ENCODE measurements around the gene VKORC1L1. TPM values are rescaled to one million over a fixed set of nuclear protein-coding genes. Genes with fewer than 3 reads are reported as not detected.
"Not testable (repeated sequence)": the region's sequence is repeated elsewhere in the genome, so short reads cannot be mapped to it uniquely, and the experiment has no call there.

The VKORC1L1 gene
- total RNA-seq, 4 donors from 2014 or later = 16.0 to 25.8 (median 22.2) TPM

DNA sequence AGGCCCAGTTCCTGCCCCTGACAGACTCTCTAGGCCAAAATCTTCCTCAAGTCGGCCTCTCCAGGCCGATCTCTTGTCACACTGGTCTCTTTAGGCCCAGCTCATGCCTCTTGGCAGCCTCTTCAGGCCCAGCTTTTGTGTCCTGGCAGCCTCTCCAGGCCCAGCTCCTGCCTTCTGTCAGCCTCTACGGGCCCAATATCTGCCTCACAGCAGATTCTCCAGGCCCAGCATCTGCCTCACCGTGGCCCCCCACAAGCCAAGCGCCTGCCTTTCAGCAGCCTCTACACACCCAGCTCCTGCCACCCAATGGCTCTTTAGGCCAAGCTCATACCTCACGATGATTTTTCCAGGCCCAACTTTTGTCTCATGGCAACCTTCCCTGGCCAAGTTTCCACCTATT is 33.0 kb upstream of the VKORC1L1 start:
- H3K36me3 ChIP-seq = no peaks in the 10 kb centered on the region
- H3K27me3 ChIP-seq = no peaks in the 10 kb centered on the region
- TF ChIP-seq CTCF (IDR thresholded peaks at IDR 0.05) (no peak), POLR2A (IDR thresholded peaks at IDR 0.05) (no peak), POLR2AphosphoS5 (IDR thresholded peaks at IDR 0.05) (no peak), EP300 (IDR thresholded peaks at IDR 0.05; ENCODE audit: low read depth) (no peak)
- intact Hi-C loops (cut with DNase I; ENCODE audit: low total_unique reads) = no loop called here
- H3K27ac ChIP-seq = no peak overlapping the region
- no peaks in the 10 kb centered on the region for H3K4me1 ChIP-seq
- 90 to 100% methylated on average over 1 to 6 of the region's 6 CpGs for WGBS, 2 donors (ENCODE audit: low coverage in 1 of 2)
- no peak for DNase-seq
- in situ Hi-C loops (cut with MboI; ENCODE audit: low pct_ligation_motif_present in 1 of 4, low pct_unique_long_range_greater_than_20kb in 1 of 4, low sequenced_read_pairs in 3 of 4) = no loop called here
- no peaks in the 10 kb centered on the region for H3K9me3 ChIP-seq
- H3K4me3 ChIP-seq = no peak overlapping the region

DNA sequence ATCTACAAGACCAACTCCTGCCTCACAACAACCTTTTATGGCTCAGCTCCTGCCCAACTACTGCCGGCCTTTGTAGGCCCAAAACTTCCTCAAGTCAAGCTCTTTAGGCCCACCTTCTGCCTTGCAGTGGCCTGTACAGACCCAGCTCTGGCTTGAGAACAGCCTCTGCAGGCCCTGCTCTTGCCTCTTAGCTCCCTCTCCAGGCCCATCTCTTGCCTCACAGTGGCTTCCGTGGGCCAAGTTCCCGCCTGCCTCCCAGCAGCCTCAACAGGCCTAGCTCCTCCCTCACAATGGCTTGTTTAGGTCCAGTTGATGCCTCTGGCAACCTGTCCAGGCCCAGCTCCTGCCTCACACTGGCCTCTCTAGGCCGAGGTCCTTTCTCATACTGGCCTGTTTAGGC is 32.4 kb upstream of the VKORC1L1 start:
- DNase-seq = no peak
- Histone ChIP-seq H3K36me3 (no peaks in the 10 kb centered on the region), H3K9me3 (no peaks in the 10 kb centered on the region), H3K4me3 (no peak overlapping the region), H3K27ac (no peak overlapping the region), H3K4me1 (no peaks in the 10 kb centered on the region), H3K27me3 (no peaks in the 10 kb centered on the region)
- in situ Hi-C loops (cut with MboI; ENCODE audit: low pct_ligation_motif_present in 1 of 4, low pct_unique_long_range_greater_than_20kb in 1 of 4, low sequenced_read_pairs in 3 of 4) = no loop called here
- intact Hi-C loops (cut with DNase I; ENCODE audit: low total_unique reads) = no loop called here
- TF ChIP-seq EP300 (IDR thresholded peaks at IDR 0.05; ENCODE audit: low read depth) = no peak
- TF ChIP-seq POLR2AphosphoS5 (IDR thresholded peaks at IDR 0.05) = no peak
- TF ChIP-seq POLR2A (IDR thresholded peaks at IDR 0.05) = no peak
- TF ChIP-seq CTCF (IDR thresholded peaks at IDR 0.05) = no peak
- 92 to 100% methylated on average over 1 to 4 of the region's 4 CpGs for WGBS, 2 donors (ENCODE audit: low coverage in 1 of 2)

GRCh38 chr7:65843616-65844015 is 29.3 kb upstream of the VKORC1L1 start:
- intact Hi-C loops (cut with DNase I; ENCODE audit: low total_unique reads); H3K9me3 ChIP-seq; H3K27ac ChIP-seq; H3K36me3 ChIP-seq; in situ Hi-C loops (cut with MboI; ENCODE audit: low pct_ligation_motif_present in 1 of 4, low pct_unique_long_range_greater_than_20kb in 1 of 4, low sequenced_read_pairs in 3 of 4); H3K4me3 ChIP-seq; H3K4me1 ChIP-seq; DNase-seq; H3K27me3 ChIP-seq: not testable (repeated sequence)

GRCh38 chr7:65846008-65846570 is 26.8 kb upstream of the VKORC1L1 start:
- DNase-seq = peak; percentile 10
- Histone ChIP-seq H3K9me3 (no peaks in the 10 kb centered on the region), H3K36me3 (no peaks in the 10 kb centered on the region), H3K27me3 (no peaks in the 10 kb centered on the region), H3K27ac (no peak overlapping the region), H3K4me3 (no peak overlapping the region), H3K4me1 (no peaks in the 10 kb centered on the region)
- in situ Hi-C loops (cut with MboI; ENCODE audit: low pct_ligation_motif_present in 1 of 4, low pct_unique_long_range_greater_than_20kb in 1 of 4, low sequenced_read_pairs in 3 of 4) (no loop called here), intact Hi-C loops (cut with DNase I; ENCODE audit: low total_unique reads) (no loop called here)
- WGBS, 2 donors (ENCODE audit: low coverage in 1 of 2) = 63 to 65% methylated on average over 4 of the region's 4 CpGs
- no peak for TF ChIP-seq POLR2AphosphoS5 (IDR thresholded peaks at IDR 0.05)
- no peak for TF ChIP-seq POLR2A (IDR thresholded peaks at IDR 0.05)
- TF ChIP-seq CTCF (IDR thresholded peaks at IDR 0.05) = no peak
- no peak for TF ChIP-seq EP300 (IDR thresholded peaks at IDR 0.05; ENCODE audit: low read depth)

DNA sequence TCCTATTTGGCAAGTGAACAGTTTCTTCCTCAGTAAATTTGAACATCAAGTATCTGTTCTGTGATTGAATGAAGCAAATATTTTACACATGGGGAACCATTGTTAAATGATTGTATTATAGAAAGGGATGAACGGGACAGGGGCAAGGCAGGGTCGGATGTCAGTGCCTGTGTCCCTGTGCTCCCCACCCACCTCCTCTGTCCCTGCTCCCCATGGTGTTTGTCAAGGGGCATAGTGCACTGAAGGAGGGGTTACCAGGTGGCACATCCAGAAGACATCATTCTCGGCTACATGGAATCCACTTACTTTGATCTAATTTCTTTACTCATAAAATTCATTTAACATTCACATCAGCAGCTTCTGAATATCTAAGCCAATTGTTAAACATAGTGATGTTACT is 19.4 kb upstream of the VKORC1L1 start:
- H3K9me3 ChIP-seq; H3K36me3 ChIP-seq; H3K27ac ChIP-seq; H3K27me3 ChIP-seq; DNase-seq; in situ Hi-C loops (cut with MboI; ENCODE audit: low pct_ligation_motif_present in 1 of 4, low pct_unique_long_range_greater_than_20kb in 1 of 4, low sequenced_read_pairs in 3 of 4); H3K4me1 ChIP-seq; intact Hi-C loops (cut with DNase I; ENCODE audit: low total_unique reads); H3K4me3 ChIP-seq: not testable (repeated sequence)
- WGBS, 2 donors (ENCODE audit: low coverage in 1 of 2) = 80 to 82% methylated on average over 1 to 3 of the region's 3 CpGs

DNA sequence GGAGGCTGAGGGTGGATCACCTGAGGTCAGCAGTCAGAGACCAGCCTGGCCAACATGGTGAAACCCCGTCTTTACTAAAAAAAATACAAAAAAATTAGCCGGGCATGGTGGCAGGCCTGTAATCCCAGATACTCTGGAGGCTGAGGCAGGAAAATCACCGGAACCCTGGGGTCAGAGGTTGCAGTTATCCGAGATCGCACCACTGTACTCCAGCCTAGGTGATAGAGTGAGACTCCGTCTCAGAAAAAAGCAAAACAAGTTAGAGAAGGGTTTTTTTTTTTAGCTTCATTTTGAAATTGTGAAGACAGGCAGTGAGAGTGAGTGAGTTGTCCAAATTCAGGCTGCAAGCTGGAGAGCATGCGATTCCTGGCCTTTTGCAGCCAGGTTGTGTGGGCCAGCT is 19.0 kb upstream of the VKORC1L1 start:
- H3K27me3 ChIP-seq; intact Hi-C loops (cut with DNase I; ENCODE audit: low total_unique reads); H3K4me1 ChIP-seq; H3K36me3 ChIP-seq; H3K9me3 ChIP-seq; H3K27ac ChIP-seq; in situ Hi-C loops (cut with MboI; ENCODE audit: low pct_ligation_motif_present in 1 of 4, low pct_unique_long_range_greater_than_20kb in 1 of 4, low sequenced_read_pairs in 3 of 4); H3K4me3 ChIP-seq; DNase-seq: not testable (repeated sequence)
- WGBS, 2 donors (ENCODE audit: low coverage in 1 of 2) = 91% methylated on average over 7 of the region's 7 CpGs; no CpG with 5 or more reads in 1 of the 2 donors

- H3K27ac ChIP-seq; in situ Hi-C loops (cut with MboI; ENCODE audit: low pct_ligation_motif_present in 1 of 4, low pct_unique_long_range_greater_than_20kb in 1 of 4, low sequenced_read_pairs in 3 of 4): not testable (repeated sequence)
- 58 to 73% methylated on average over 2 to 4 of the region's 5 CpGs for WGBS, 2 donors (ENCODE audit: low coverage in 1 of 2)
Measured at GRCh38 chr7:65857321-65857894, 15.5 kb upstream of the VKORC1L1 start.

GRCh38 chr7:65858660-65859059 is 14.2 kb upstream of the VKORC1L1 start:
- DNase-seq; H3K27me3 ChIP-seq; H3K4me3 ChIP-seq; H3K4me1 ChIP-seq; H3K27ac ChIP-seq; intact Hi-C loops (cut with DNase I; ENCODE audit: low total_unique reads); H3K9me3 ChIP-seq; H3K36me3 ChIP-seq; in situ Hi-C loops (cut with MboI; ENCODE audit: low pct_ligation_motif_present in 1 of 4, low pct_unique_long_range_greater_than_20kb in 1 of 4, low sequenced_read_pairs in 3 of 4): not testable (repeated sequence)
- 91 to 98% methylated on average over 4 of the region's 4 CpGs for WGBS, 2 donors (ENCODE audit: low coverage in 1 of 2)

More at GRCh38 chr7:65857321-65857894, 15.5 kb upstream of the VKORC1L1 start:
- H3K36me3 ChIP-seq; H3K4me1 ChIP-seq; H3K4me3 ChIP-seq; H3K27me3 ChIP-seq; intact Hi-C loops (cut with DNase I; ENCODE audit: low total_unique reads); H3K9me3 ChIP-seq; DNase-seq: not testable (repeated sequence)
